ENCODE data around the gene DSC3.
"Not testable (repeated sequence)": the region's sequence is repeated elsewhere in the genome, so short reads cannot be mapped to it uniquely, and the experiment has no call there.

DSC3 gene

DNA sequence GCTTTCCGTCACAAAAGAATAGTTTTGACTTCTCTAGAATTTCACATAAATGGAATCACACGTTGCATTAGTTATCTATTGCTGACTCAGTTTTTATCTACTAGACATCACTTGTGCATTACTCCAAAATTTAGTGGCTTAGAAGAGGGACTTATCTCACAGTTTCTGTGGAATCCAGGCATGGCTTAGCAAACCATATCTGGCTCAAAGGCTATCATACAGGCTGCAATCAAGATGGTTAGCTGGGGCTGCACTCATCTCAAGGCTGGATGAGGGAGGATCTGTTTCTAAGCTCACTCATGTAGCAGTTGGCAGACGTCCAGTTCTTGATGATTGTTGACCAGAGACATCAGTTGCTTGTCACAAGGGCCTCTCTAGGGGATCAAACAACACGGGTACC, 6.6 kb upstream of the DSC3 start:
- Mint-ChIP-seq H3K27ac (no peak overlapping the region), H3K27me3 (peaks cover 3% of the 10 kb centered on the region)

DNA sequence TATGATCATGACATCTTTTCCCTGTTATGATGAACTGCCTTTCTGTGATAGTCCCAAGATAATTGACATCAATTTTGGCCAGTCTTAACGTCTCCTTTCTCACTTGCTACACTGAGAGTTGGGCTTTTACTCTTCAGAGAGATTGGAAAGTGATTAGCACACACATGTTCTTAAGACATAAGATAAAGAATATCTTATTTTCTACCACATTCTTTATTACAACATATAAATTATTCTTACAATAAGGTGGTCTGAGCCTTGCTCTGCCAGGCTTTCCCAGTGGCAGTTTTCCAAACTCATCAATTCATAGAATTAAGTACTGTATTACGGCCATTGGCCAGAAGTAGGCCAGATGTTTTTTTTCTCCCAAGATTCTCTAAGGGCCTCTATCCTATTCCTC, 5.7 kb upstream of the DSC3 start:
- no peak overlapping the region for H3K27ac Mint-ChIP-seq
- no peak for ATAC-seq
- H3K9me3 Mint-ChIP-seq: peaks cover 16% of the 10 kb centered on the region
- H3K36me3 Mint-ChIP-seq: no peaks in the 10 kb centered on the region
- H3K27me3 Mint-ChIP-seq: peaks cover 13% of the 10 kb centered on the region
- H3K4me1 Mint-ChIP-seq: no peaks in the 10 kb centered on the region
- no peak overlapping the region for H3K4me3 Mint-ChIP-seq

More for the DNA sequence above, 6.6 kb upstream of the DSC3 start:
- no peak overlapping the region for H3K4me3 Mint-ChIP-seq
- no peaks in the 10 kb centered on the region for H3K36me3 Mint-ChIP-seq
- H3K4me1 Mint-ChIP-seq: no peaks in the 10 kb centered on the region
- ATAC-seq: no peak
- H3K9me3 Mint-ChIP-seq: peaks cover 15% of the 10 kb centered on the region

DNA sequence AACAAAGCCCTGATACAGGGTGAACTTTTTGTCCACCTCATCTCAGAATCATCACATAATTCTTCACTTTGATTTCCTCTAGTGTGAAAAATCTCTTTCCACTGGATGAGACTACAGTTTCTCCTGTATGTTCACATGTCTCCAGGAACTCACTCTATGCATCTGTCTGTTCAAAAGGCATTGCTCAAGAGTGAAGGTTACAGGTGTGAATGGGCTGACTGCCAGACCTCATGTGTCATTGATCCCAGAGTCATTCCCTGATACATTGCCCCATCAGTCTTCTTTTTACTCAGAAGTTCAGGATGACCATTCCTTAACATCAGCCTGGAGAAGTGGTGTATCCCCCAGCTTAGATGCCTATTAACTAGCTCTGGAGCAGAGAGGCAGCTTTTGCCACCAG, 4.4 kb upstream of the DSC3 start:
- no peak overlapping the region for H3K27ac Mint-ChIP-seq
- H3K4me3 Mint-ChIP-seq: no peak overlapping the region
- H3K9me3 Mint-ChIP-seq: peaks cover 7% of the 10 kb centered on the region
- no peaks in the 10 kb centered on the region for H3K36me3 Mint-ChIP-seq
- H3K27me3 Mint-ChIP-seq: peaks cover 23% of the 10 kb centered on the region
- no peak for ATAC-seq
- no peaks in the 10 kb centered on the region for H3K4me1 Mint-ChIP-seq

DNA sequence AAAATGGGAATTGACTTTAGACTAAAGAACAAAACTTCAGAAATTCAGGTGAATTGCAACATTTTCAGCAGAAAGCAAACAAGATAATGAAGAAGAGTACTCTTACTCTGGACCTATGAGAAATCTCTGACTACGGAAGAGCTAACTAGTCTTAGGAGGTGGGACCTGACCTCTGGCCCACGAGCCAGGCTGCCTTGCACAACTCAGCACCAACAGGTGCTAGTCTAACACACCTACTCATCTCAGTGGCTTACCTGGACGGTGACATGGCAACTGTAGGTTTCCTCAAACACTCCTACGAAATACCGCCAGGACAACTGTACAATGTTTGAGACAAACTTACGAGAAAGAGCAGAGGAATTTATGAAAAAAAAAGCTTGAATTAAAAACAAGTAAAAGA, 3.1 kb upstream of the DSC3 start:
- Mint-ChIP-seq H3K9me3 (peaks cover 10% of the 10 kb centered on the region), H3K4me1 (no peaks in the 10 kb centered on the region), H3K27ac (no peak overlapping the region), H3K4me3 (no peak overlapping the region), H3K36me3 (no peaks in the 10 kb centered on the region), H3K27me3 (peaks cover 34% of the 10 kb centered on the region)
- ATAC-seq: no peak

DNA sequence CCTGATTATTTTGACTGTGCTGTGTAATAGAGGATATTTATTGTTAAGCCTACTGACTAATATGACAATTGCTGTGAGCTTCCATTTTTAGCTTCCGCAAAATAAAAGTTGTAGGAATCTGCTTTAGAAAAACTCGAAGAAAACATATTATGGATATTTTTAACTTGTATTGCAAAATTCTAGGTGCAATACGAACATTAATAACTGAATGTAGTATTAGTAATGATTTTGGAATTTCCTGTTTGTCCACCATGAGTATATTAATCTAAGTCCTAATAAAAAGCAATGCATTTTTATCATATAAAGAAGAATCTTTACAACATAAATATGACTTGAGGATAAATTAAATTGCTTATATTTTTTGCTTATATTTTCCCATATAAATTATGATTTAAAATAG, 2.4 kb upstream of the DSC3 start:
- H3K4me3 Mint-ChIP-seq: no peak overlapping the region
- H3K4me1 Mint-ChIP-seq: no peaks in the 10 kb centered on the region
- H3K36me3 Mint-ChIP-seq: no peaks in the 10 kb centered on the region
- peaks cover 34% of the 10 kb centered on the region for H3K27me3 Mint-ChIP-seq
- H3K9me3 Mint-ChIP-seq: peaks cover 10% of the 10 kb centered on the region
- no peak for ATAC-seq
- no peak overlapping the region for H3K27ac Mint-ChIP-seq

DNA sequence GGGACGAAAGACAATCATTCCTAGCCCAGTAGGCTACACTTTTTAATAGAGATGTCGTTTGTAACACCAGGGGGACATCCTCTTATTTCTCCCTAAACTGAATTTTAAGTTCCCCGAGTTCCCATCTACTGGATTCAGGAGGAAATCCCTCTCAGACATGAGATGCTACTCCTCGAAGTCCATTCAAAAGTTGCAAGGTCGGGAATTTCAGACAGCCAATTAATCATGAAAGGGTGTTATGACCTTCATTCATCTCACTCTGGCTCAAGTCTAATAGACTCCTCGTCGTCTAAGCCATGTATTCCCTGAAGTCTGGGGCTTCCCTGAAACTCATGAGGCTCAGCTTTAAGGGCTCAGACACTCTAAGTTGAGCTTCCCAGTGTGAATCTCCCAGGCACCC, 1.2 kb upstream of the DSC3 start:
- no peak for ATAC-seq
- no peaks in the 10 kb centered on the region for H3K4me1 Mint-ChIP-seq
- no peak overlapping the region for H3K4me3 Mint-ChIP-seq
- peaks cover 34% of the 10 kb centered on the region for H3K27me3 Mint-ChIP-seq
- H3K9me3 Mint-ChIP-seq: peaks cover 10% of the 10 kb centered on the region
- no peak overlapping the region for H3K27ac Mint-ChIP-seq
- H3K36me3 Mint-ChIP-seq: no peaks in the 10 kb centered on the region

DNA sequence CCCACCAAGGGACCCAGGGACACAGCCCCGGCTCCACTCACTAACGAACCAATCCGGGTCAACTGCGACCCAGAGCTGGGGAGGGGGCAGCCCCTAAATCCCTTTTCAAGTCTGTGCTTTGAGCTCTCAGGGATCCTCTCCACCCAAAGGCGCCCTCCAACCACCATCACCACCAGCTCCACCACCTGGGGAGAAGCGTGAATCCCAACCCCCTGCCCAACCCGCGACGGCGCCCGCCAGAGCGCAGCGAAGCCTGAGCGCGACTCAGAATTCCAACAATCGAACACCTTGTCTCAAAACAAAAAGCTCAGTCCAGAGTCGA, 497 bp downstream of the DSC3 start:
- H3K27me3 Mint-ChIP-seq: peaks cover 34% of the 10 kb centered on the region
- H3K27ac Mint-ChIP-seq: no peak overlapping the region
- H3K36me3 Mint-ChIP-seq: no peaks in the 10 kb centered on the region
- H3K4me3 Mint-ChIP-seq: no peak overlapping the region
- H3K9me3 Mint-ChIP-seq: peaks cover 10% of the 10 kb centered on the region
- no peak for ATAC-seq
- no peaks in the 10 kb centered on the region for H3K4me1 Mint-ChIP-seq

DNA sequence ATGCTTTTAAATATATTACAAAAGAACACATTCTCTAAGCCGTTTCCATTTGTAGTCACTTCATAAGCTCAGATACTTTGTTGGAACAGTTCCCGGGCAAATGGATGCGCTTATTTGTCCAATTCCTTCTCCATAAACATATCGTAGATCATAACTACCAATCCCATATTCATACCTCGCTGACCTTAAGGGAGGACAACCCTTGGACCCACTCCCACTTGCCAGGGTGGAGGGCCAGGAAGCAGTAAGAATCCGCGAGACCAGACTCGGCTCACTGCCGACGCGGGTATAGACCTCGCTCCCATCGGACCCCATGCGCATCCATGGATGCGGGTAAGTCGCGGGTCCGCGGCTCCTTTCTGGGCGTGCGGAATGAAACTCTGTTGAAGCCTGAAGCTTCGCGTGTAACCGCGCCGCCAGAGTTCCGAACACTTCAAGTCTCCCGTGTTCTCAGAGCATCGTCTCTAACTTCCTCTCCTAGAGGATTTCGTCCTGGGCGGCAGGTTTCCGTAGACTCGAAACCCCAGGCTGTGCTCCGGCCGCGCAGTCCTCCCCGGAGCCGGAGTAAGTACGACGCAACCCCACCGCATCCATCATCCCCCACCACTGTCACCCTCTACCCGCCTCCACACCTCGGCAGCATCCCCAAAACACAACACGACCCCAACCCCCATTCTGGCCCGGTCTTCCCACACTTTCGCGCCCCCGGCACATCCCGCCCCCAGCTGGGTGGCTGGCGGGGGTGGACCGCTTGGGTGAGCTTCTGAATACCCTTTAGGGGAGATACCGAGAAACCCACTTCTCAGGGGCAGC, 1.1 kb downstream of the DSC3 start:
- Mint-ChIP-seq H3K27me3 (peaks cover 34% of the 10 kb centered on the region), H3K27ac (no peak overlapping the region), H3K4me3 (no peak overlapping the region), H3K9me3 (peaks cover 10% of the 10 kb centered on the region), H3K4me1 (no peaks in the 10 kb centered on the region), H3K36me3 (no peaks in the 10 kb centered on the region)
- ATAC-seq: no peak

DNA sequence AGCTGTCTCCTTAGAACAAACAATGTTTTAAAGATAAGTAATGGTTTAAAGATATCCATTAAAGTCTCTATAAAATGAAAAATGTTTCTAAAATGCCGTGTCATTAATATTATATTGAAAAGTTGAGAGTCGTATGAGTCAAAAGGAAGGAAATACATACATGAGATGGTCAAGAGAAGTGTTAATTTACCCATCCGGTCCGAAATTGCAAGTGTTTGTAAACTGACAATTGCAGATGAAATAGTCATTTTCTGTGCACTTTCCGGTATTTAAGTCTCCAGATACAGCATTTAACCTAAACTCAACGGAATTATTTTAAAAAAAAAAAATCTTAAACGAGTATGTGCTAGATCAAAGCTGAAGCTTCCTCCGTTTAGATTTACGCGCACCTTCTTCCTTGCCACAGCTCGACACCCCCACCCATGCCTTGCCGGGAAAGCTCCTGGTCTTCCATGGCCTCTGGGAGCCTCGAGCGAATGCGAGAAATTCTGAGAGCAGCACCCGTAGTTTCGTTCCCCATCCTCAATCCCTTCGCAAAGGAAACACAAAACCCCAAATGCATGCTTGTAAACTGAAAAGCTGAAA, 1.8 kb downstream of the DSC3 start:
- Mint-ChIP-seq H3K4me1 (no peaks in the 10 kb centered on the region), H3K27me3 (peaks cover 34% of the 10 kb centered on the region), H3K36me3 (no peaks in the 10 kb centered on the region), H3K4me3 (no peak overlapping the region), H3K27ac (no peak overlapping the region), H3K9me3 (peaks cover 10% of the 10 kb centered on the region)
- ATAC-seq: no peak

DNA sequence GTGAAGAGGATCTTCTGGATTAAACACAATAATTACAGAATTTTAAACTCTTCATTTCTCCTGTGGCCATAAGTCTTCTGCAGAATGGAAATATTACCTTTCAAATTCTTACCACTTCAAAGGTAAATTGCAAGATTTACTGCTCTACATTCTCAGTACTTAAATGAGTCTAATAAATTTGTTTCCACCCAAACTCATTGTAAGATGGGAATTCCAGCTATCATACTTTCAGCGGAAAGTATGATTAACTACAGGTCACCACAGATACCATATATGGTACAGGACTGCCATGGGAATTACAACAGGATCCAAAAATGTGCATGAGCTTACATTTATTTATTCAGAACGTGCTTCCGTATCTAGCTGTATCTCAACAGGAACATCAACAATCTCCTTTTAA, 3.1 kb downstream of the DSC3 start:
- H3K4me1 Mint-ChIP-seq: no peaks in the 10 kb centered on the region

DNA sequence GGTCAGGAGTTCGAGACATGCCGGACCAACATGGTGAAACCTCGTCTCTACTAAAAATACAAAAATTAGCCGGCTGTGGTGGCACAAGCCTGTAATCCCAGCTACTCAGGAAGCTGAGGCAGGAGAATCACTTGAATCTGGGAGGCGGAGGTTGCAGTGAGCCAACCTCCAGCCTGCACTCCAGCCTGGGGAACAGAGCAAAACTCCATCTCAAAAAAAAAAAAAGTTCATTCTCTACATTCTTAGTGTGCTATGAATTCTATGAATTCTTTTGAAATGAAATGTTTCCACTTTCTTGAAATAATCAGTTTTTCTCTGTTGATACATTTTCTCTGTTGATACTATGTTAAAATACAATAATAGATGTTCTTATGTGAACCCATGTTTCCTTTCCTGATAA, 4.9 kb downstream of the DSC3 start:
- H3K27ac Mint-ChIP-seq, ATAC-seq, H3K9me3 Mint-ChIP-seq, H3K4me3 Mint-ChIP-seq, H3K36me3 Mint-ChIP-seq, H3K4me1 Mint-ChIP-seq: not testable (repeated sequence)
- H3K27me3 Mint-ChIP-seq: peaks cover 18% of the 10 kb centered on the region

More for the DNA sequence above, 3.1 kb downstream of the DSC3 start:
- Mint-ChIP-seq H3K36me3 (no peaks in the 10 kb centered on the region), H3K9me3 (peaks cover 7% of the 10 kb centered on the region), H3K27me3 (peaks cover 33% of the 10 kb centered on the region), H3K27ac (no peak overlapping the region), H3K4me3 (no peak overlapping the region)
- ATAC-seq: no peak

DNA sequence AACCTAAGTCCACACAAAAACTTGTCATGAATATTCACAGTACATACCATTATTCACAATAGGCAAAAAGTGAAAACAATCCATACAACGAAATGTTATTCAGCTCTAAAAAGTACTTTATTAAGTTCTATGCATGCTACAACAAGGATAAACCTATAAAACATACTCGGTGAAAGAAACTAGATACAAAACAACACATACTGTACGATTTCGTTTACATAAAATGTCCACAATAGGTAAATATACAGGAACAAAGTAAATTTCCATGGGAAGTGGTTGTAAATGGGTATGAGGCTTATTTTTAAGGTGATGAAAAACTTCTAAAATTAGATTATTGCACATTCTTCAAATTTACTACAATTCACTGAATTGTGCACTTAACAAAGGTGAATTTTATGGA, 8.0 kb downstream of the DSC3 start:
- H3K4me1 Mint-ChIP-seq: no peaks in the 10 kb centered on the region
- no peak overlapping the region for H3K4me3 Mint-ChIP-seq
- ATAC-seq: no peak
- H3K27ac Mint-ChIP-seq: no peak overlapping the region
- H3K27me3 Mint-ChIP-seq: no peaks in the 10 kb centered on the region
- H3K9me3 Mint-ChIP-seq: peaks cover 3% of the 10 kb centered on the region
- H3K36me3 Mint-ChIP-seq: no peaks in the 10 kb centered on the region

DNA sequence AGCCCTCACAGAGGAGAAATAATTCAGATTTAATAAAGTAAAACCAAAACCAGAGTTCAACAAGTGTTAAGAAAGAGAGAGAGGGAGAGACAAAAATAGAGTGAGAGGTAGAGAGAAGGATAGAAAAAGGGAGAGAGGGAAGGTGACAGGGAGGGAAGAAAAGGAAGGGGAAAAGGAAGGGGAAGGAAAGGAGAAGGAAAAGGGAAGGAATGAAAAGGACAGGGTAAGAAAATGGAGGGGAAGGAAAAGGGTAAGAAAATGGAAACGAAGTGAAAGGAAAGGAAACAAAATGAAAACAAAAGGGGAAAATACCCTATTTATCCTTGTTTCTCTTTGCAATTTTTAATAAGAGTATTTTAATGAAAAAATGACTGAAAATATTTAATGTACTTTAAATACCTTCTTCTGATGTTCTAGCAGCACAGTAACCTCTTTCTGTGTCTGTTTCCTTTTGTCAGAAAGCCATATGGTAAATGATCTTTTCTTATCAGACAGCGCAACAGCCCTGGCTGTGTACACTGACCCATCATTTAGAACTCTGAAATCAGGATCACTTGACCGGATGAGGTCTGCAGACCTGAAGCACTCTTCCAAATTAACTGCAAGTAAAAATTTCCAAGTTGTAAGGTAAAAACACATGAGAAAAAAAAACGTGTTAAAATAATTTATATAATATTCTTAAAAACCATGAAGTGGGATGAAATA, 11.8 kb downstream of the DSC3 start:
- Mint-ChIP-seq H3K27me3 (no peaks in the 10 kb centered on the region), H3K27ac (no peak overlapping the region), H3K9me3 (peaks cover 6% of the 10 kb centered on the region), H3K4me1 (no peaks in the 10 kb centered on the region), H3K36me3 (no peaks in the 10 kb centered on the region), H3K4me3 (no peak overlapping the region)
- ATAC-seq: no peak

DNA sequence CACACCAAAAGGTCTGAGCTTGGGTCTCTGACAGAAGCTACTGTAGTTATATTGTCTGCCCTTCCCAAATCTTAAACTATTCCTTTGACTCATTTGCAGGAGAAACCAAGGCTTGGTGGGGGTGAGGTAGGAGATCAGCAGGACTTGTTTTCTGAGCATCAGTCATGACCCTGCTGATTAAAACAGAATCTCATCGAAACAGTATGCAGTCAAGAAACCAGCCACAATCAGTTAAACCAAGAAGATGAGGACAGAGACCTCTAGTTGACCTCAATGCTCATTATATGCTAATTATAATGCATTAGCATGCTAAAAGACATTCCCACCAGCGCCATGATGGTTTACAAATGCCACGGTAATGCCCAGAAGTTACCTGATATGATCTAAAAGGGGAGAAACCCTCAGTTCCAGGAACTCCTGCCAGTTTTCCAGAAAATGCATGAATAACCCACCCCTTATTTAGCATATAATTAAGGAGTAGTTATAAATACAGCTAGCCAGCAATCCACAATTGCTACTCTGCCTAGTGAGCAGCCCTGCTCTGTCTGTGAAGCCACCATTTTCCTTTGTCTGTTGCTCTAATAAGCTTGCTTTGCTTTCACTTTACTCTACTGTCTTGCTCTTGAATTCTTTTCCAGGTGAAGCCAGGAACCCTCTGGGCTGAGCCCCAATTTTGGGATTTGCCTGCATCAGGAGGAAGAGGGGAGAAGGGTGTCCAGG, 26.7 kb downstream of the DSC3 start:
- no peak overlapping the region for H3K27ac Mint-ChIP-seq

DNA sequence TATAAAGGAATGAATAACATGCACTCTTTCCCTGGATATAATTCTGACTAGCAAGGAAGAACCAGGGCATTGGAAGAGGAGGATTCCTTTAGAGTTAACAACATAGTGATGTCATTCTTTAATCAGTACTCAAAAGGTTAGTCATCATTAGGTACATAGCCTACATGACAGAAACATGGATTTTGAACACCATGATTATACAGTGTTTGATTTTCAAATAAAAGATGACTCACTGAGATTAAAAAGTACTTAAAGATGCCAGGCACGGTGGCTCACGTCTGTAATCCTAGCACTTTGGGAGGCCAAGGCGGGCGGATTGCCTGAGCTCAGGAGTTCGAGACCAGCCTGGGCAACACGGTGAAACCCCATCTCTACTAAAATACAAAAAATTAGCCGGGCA, 31.1 kb downstream of the DSC3 start:
- H3K9me3 Mint-ChIP-seq: not testable (repeated sequence)

More for the DNA sequence above, 26.7 kb downstream of the DSC3 start:
- Mint-ChIP-seq H3K36me3 (no peaks in the 10 kb centered on the region), H3K27me3 (no peaks in the 10 kb centered on the region), H3K4me1 (no peaks in the 10 kb centered on the region), H3K9me3 (peaks cover under 1% of the 10 kb centered on the region), H3K4me3 (no peak overlapping the region)
- ATAC-seq: no peak

More for the DNA sequence above, 31.1 kb downstream of the DSC3 start:
- H3K27ac Mint-ChIP-seq, H3K4me1 Mint-ChIP-seq, H3K4me3 Mint-ChIP-seq, ATAC-seq, H3K36me3 Mint-ChIP-seq, H3K27me3 Mint-ChIP-seq: not testable (repeated sequence)
